HCEC 1CT (cell line): ENCODE measurements around the gene MRPL23.

Experiments used
- DNase-seq: peaks from one replicate; pipeline ENCODE4 v3.0.0-alpha.2; 2017

Gene MRPL23

GRCh38 chr11:1998290-1998689 lies 51.2 kb downstream of the MRPL23 start:
- DNase-seq: no peak

GRCh38 chr11:1998861-1999260 lies 51.7 kb downstream of the MRPL23 start:
- no peak for DNase-seq

GRCh38 chr11:2002042-2002776 lies 55.1 kb downstream of the MRPL23 start:
- DNase-seq: no peak

- DNase-seq: no peak
These were observed 55.7 kb downstream of the MRPL23 start for GRCh38 chr11:2002807-2003206.

- no peak for DNase-seq
These were observed 57.3 kb downstream of the MRPL23 start for GRCh38 chr11:2004466-2004865.
